NCI-H2171 treated with DMSO at 0.1 percent for 48 hours (cell line): ENCODE results near the gene STK16.

Source experiments
- DNase-seq: peaks from one replicate; lab custom pipeline; 2025; lab: John Stamatoyannopoulos, UW

The STK16 gene

GRCh38 chr2:219213486-219214071, 31.7 kb upstream of the STK16 start:
- DNase-seq = no peak

GRCh38 chr2:219214141-219214540, 31.1 kb upstream of the STK16 start:
- DNase-seq = no peak

- DNase-seq = no peak
These were observed 30.5 kb upstream of the STK16 start for GRCh38 chr2:219214786-219215185.

GRCh38 chr2:219215871-219216534, 29.3 kb upstream of the STK16 start:
- DNase-seq = no peak

- no peak for DNase-seq
These were observed 28.8 kb upstream of the STK16 start for GRCh38 chr2:219216535-219216915.

- peak; percentile 68 for DNase-seq
These were observed 27.0 kb upstream of the STK16 start for GRCh38 chr2:219218217-219218731.

GRCh38 chr2:219218732-219219701, 26.3 kb upstream of the STK16 start, which contains the start of gene ABCB6:
ABCB6 (minus strand) TSS chr2:219218958; CDS start chr2:219218673, 285 bp downstream.
- DNase-seq = peak; percentile 95

- no peak for DNase-seq
These were observed 25.3 kb upstream of the STK16 start for GRCh38 chr2:219219784-219220532.

GRCh38 chr2:219220652-219221402, 24.5 kb upstream of the STK16 start:
- DNase-seq = no peak

GRCh38 chr2:219221957-219222518, 23.2 kb upstream of the STK16 start:
- no peak for DNase-seq

- DNase-seq = no peak
These were observed 21.3 kb upstream of the STK16 start for GRCh38 chr2:219223831-219224610.

GRCh38 chr2:219225350-219225749, 19.9 kb upstream of the STK16 start:
- DNase-seq = no peak

GRCh38 chr2:219228041-219228910, 17.0 kb upstream of the STK16 start:
- no peak for DNase-seq

GRCh38 chr2:219228911-219229304, 16.4 kb upstream of the STK16 start:
- DNase-seq = no peak

GRCh38 chr2:219229305-219230058, 15.8 kb upstream of the STK16 start, which contains the start of the genes ANKZF1 and ATG9A:
ANKZF1 (plus strand) TSS chr2:219229806; CDS start chr2:219230258, 452 bp downstream.
ATG9A (minus strand) TSS chr2:219229636; CDS start chr2:219228024, 1,612 bp downstream.
- peak; percentile 99 for DNase-seq

- peak; percentile 63 for DNase-seq
These were observed 15.2 kb upstream of the STK16 start for GRCh38 chr2:219230059-219230540.

- DNase-seq = no peak
These were observed 10.9 kb upstream of the STK16 start for GRCh38 chr2:219234331-219234730.

GRCh38 chr2:219243291-219243761, 2.0 kb upstream of the STK16 start:
- DNase-seq = no peak
